Ovary (tissue), 9 donors: ENCODE results near the gene IRX4. TPM values are rescaled to one million over a fixed set of nuclear protein-coding genes. Genes with fewer than 3 reads are reported as not detected.

Experiments
- DNase-seq, 5 donors: peaks; one replicate each; pipeline ENCODE4 v3.0.0-alpha.2; 2019 to 2020
- H3K27ac ChIP-seq, 2 donors: fragments of 200-600 bp; one replicate each; pipeline versions ENCODE4 v1.5.1 to v1.8.0; 2019 to 2022
- H3K27me3 ChIP-seq: fragments of 200-600 bp; one replicate; pipeline ENCODE4 v1.8.0; 2022
- H3K36me3 ChIP-seq: fragments of 200-600 bp; sonication (generic); one replicate; pipeline ENCODE4 v1.5.1; 2019
- H3K4me1 ChIP-seq: one replicate; pipeline ENCODE4 v1.8.1; 2013; ENCODE audit warnings: mild to moderate bottlenecking, moderate library complexity; ENCODE audit not compliant: insufficient read depth
- H3K4me3 ChIP-seq: fragments of 200-600 bp; sonication (generic); one replicate; pipeline ENCODE4 v1.5.1; 2017
- H3K9me3 ChIP-seq, 2 donors: fragments of 200-600 bp in 1 of 2; sonication (generic) in 1 of 2; one replicate each; pipeline versions ENCODE4 v1.5.1 to v1.8.1; 2013 to 2019; ENCODE audit warnings: mild to moderate bottlenecking in 1 of 2, moderate library complexity in 1 of 2
- CTCF ChIP-seq, 3 donors: fragments of 450-650 bp in 2 of 3; fragments of 200-600 bp in 1 of 3; IDR thresholded peaks; one replicate each; pipeline versions ENCODE4 v1.5.1 to v1.8.0; 2016 to 2022; ENCODE audit warnings: antibody characterized with exemption in 3 of 3, mild to moderate bottlenecking in 1 of 3
- EP300 ChIP-seq: sonication (generic); formaldehyde crosslinking; IDR thresholded peaks from one replicate; pipeline ENCODE4 v1.6.1; 2017; ENCODE audit warnings: antibody characterized with exemption
- POLR2A ChIP-seq: fragments of 450-650 bp; IDR thresholded peaks from one replicate; pipeline ENCODE4 v1.6.1; 2017; ENCODE audit warnings: antibody characterized with exemption, mild to moderate bottlenecking, moderate library complexity
- WGBS, 3 donors: extraction: QIAGEN DNeasy Blood & Tissue Kit in 1 of 3; methylation state at CpG; one replicate each; pipeline versions ENCODE4 v1.1.5 to v1.1.7; 2013 to 2017; 5-methylcytosine and 5-hydroxymethylcytosine counted together
- intact Hi-C, 4 donors: fragments of 100-400 bp; cut with DNase I; formaldehyde crosslinking; loops; one replicate each; pipeline versions ENCODE4 v1.11.0 to v1.15.1; 2022 to 2023
- polyA plus RNA-seq, 2 donors: library from polyadenylated mRNA; stranded (reverse); fragments of 200-250 nt in 1 of 2; fragments of 350-450 nt in 1 of 2; fragmentation: Illumina TruSeq in 1 of 2; extraction: RNeasy Lipid Tissue Mini Kit (QIAGEN cat#74804) in 1 of 2; gene quantifications; one replicate each; pipeline ENCODE4 v1.2.3, GENCODE V29; 2013 to 2014
- total RNA-seq, 7 donors: library from RNA; depleted of rRNA in 2 of 7; stranded (reverse); fragments of >200 nt in 2 of 7; fragmentation: NEBNext Ultra II Directional in 3 of 7; extraction: Animal tissue kit (Norgen Biotek cat#: 25700) in 3 of 7; gene quantifications; one replicate each; pipeline versions ENCODE4 v1.1.0 to v1.2.4, GENCODE V29; 2016 to 2023
- donor health status: DM: no; HTN: no; CAD: no; lungs with moderate emphysema.
- donor health status: DM: no; HTN: no; CAD: no.
- donor health status: Bipolar disorder and iron deficiency.
- donor health status: DM: yes; HTN: yes; CAD: no.
- donor health status: DM: no; HTN: no; CAD: no.
- donor health status: DM: yes; HTN: yes; CAD: no.

IRX4 gene
- total and polyA plus RNA-seq, 9 donors, result 0.23 TPM; not detected in 8

GRCh38 chr5:1895739-1896420 lies 13.2 kb upstream of the IRX4 start:
- Histone ChIP-seq H3K36me3 (no peaks in the 10 kb centered on the region), H3K4me3 (no peak overlapping the region), H3K27ac (no peak overlapping the region), H3K9me3 (no peaks in the 10 kb centered on the region), H3K27me3 (no peaks in the 10 kb centered on the region), H3K4me1 (no peaks in the 10 kb centered on the region)
- intact Hi-C loops, result no loop called here
- no peak for DNase-seq
- no peak for TF ChIP-seq EP300
- TF ChIP-seq POLR2A, result no peak
- no peak for TF ChIP-seq CTCF (IDR thresholded peaks at IDR 0.05)
- WGBS, 3 donors, result 77 to 79% (median 78%) methylated on average over 15 of the region's 15 CpGs

GRCh38 chr5:1894243-1894642 lies 11.5 kb upstream of the IRX4 start:
- H3K9me3 ChIP-seq, result no peaks in the 10 kb centered on the region
- intact Hi-C loops, result loop anchor here in 1 of 4 donors (5.0 kb wide), 1 partner anchor 403 kb away; no protein-coding TSS in a partner anchor
- H3K4me1 ChIP-seq, result no peaks in the 10 kb centered on the region
- no peak for DNase-seq
- H3K4me3 ChIP-seq, result no peak overlapping the region
- WGBS, 3 donors, result 54 to 58% (median 54%) methylated on average over 8 of the region's 8 CpGs
- no peaks in the 10 kb centered on the region for H3K27me3 ChIP-seq
- no peak for TF ChIP-seq EP300
- no peak for TF ChIP-seq CTCF (IDR thresholded peaks at IDR 0.05)
- no peak for TF ChIP-seq POLR2A
- no peak overlapping the region for H3K27ac ChIP-seq
- no peaks in the 10 kb centered on the region for H3K36me3 ChIP-seq

- Histone ChIP-seq H3K27ac (no peak overlapping the region), H3K9me3 (no peaks in the 10 kb centered on the region), H3K36me3 (no peaks in the 10 kb centered on the region), H3K4me1 (no peaks in the 10 kb centered on the region), H3K4me3 (no peak overlapping the region), H3K27me3 (no peaks in the 10 kb centered on the region)
- intact Hi-C loops, result loop anchor here in 1 of 4 donors (5.0 kb wide), 1 partner anchor 404 kb away; no protein-coding TSS in a partner anchor
- 78 to 79% (median 78%) methylated on average over 10 of the region's 10 CpGs for WGBS, 3 donors
- TF ChIP-seq CTCF (IDR thresholded peaks at IDR 0.05) (no peak), EP300 (no peak), POLR2A (no peak)
- DNase-seq, result no peak
These were observed 11.0 kb upstream of the IRX4 start for GRCh38 chr5:1893754-1894153.

- H3K4me1 ChIP-seq, result no peaks in the 10 kb centered on the region
- H3K27me3 ChIP-seq, result no peaks in the 10 kb centered on the region
- H3K36me3 ChIP-seq, result no peaks in the 10 kb centered on the region
- no peak overlapping the region for H3K4me3 ChIP-seq
- no peaks in the 10 kb centered on the region for H3K9me3 ChIP-seq
- no peak for DNase-seq
- WGBS, 3 donors, result 82 to 84% (median 82%) methylated on average over 22 of the region's 22 CpGs
- intact Hi-C loops, result loop anchor here in 1 of 4 donors (5.0 kb wide), 1 partner anchor 404 kb away; no protein-coding TSS in a partner anchor
- no peak overlapping the region for H3K27ac ChIP-seq
- TF ChIP-seq EP300 (no peak), POLR2A (no peak), CTCF (IDR thresholded peaks at IDR 0.05) (no peak)
These were observed 10.1 kb upstream of the IRX4 start for GRCh38 chr5:1892685-1893445.
